ENCODE measurements around the gene STARD13.

DNA sequence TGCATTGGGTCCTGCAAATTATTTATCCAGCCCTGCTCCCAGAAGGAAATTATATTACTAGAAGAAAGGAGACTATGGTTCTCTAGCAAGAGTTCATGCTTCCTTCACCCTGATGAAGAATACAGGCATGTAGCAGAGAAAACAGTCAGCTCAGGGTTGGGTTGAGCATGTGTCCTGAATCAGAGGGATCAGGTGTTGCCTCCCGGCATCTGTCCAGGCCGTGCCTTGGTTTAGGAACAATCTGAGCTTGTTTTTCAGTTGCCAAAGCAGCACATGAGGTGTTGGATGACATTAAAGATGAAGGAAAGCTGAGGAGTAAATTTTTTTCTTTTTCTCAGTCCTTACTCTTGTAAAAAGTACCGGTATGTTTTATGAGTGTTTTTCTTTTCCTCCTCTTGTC, 207.3 kb downstream of the STARD13 start:
- TF ChIP-seq, protein P1, sequence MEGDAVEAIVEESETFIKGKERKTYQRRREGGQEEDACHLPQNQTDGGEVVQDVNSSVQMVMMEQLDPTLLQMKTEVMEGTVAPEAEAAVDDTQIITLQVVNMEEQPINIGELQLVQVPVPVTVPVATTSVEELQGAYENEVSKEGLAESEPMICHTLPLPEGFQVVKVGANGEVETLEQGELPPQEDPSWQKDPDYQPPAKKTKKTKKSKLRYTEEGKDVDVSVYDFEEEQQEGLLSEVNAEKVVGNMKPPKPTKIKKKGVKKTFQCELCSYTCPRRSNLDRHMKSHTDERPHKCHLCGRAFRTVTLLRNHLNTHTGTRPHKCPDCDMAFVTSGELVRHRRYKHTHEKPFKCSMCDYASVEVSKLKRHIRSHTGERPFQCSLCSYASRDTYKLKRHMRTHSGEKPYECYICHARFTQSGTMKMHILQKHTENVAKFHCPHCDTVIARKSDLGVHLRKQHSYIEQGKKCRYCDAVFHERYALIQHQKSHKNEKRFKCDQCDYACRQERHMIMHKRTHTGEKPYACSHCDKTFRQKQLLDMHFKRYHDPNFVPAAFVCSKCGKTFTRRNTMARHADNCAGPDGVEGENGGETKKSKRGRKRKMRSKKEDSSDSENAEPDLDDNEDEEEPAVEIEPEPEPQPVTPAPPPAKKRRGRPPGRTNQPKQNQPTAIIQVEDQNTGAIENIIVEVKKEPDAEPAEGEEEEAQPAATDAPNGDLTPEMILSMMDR (optimal IDR thresholded peaks at IDR 0.05 in 1 of 3, IDR thresholded peaks at IDR 0.05 in 1 of 3, conservative IDR thresholded peaks at IDR 0.05 in 1 of 3; ENCODE audit: extremely low read depth in 1 of 3, insufficient read depth in 2 of 3, low read length in 3 of 3) = no peak
- no peak for TF ChIP-seq EZH2 (IDR thresholded peaks at IDR 0.05; ENCODE audit: low read length)
